SH-SY5Y (cell line): Measurements from ENCODE around the gene TMEM82.

ENCODE experiments used
- GATA2 ChIP-seq: IDR thresholded peaks from 2 replicates; pipeline ENCODE4 v1.6.1; 2011; ENCODE audit warnings: mild to moderate bottlenecking, low read depth, low read length
- GATA3 ChIP-seq: IDR thresholded peaks from 2 replicates; pipeline ENCODE4 v1.6.1; 2011; ENCODE audit warnings: low read depth, mild to moderate bottlenecking, low read length, moderate library complexity

DNA sequence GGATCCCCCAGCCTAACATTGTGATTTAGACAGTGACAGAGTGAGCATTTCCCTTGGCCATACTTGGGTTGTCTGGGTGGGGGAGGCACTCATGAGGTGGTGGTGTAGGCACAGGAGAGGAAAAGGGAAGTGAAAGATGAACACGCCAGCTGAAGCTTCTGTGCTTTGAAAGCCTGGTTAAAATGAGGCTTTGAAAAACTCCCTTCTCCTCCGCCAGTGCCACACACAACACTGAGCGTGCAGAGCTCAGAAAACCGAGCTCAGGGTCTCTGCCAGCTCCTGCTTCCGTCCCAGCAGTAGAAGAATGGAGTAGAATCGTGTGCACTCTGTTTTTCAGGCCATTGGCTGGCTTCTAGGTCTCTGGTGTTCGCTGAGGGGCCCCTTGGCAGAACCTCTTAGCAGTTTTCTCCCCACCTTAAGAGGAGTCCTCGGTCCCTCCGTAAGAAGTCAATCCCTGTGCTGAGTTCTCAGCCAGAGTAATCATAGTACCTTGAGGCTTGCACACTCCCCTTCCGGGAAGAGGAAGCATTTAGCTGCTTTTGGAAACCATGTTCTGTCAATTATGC lies 45.3 kb upstream of the TMEM82 start:
- no peak for TF ChIP-seq GATA2
- TF ChIP-seq GATA3: no peak
